H1 (cell line): ENCODE measurements around the gene KRTAP10-7. TPM values are rescaled to one million over a fixed set of nuclear protein-coding genes. Genes with fewer than 3 reads are reported as not detected.
"Not testable (repeated sequence)": the region's sequence is repeated elsewhere in the genome, so short reads cannot be mapped to it uniquely, and the experiment has no call there.

Experiments used
- CTCF ChIA-PET: fragments of 300-600 bp; sonication (Branson Sonifier 250); formaldehyde crosslinking; loops from one replicate; lab custom pipeline; 2021; ENCODE audit not compliant: partially characterized antibody; lab: Charles Lee
- POLR2A ChIA-PET: fragments of 300-600 bp; sonication (Branson Sonifier 250); formaldehyde crosslinking; loops from one replicate; lab custom pipeline; 2021; ENCODE audit warnings: inconsistent platforms; ENCODE audit not compliant: partially characterized antibody; lab: Charles Lee
- DNase-seq, 2 experiments: peaks; one replicate each; pipeline versions ENCODE4 v3.0.0 to v3.0.0-alpha.2; 2010 to 2022; ENCODE audit warnings: low spot score in 2 of 2, low read depth in 1 of 2, mixed read lengths in 1 of 2
- FAIRE-seq: peaks from 2 replicates; lab custom pipeline; 2011; peaks lifted over from hg19 to GRCh38; lab: Jason Lieb, UNC
- H2AFZ ChIP-seq: 2 replicates; pipeline ENCODE4 v1.8.1; 2012; ENCODE audit warnings: low read length, inconsistent platforms
- H2AK5ac ChIP-seq: 2 replicates; pipeline ENCODE4 v1.6.1; 2013; ENCODE audit warnings: low read depth, low read length
- H2BK120ac ChIP-seq: replicated peaks from 2 replicates; pipeline ENCODE3; 2013; ENCODE audit warnings: low read depth, low read length, inconsistent platforms
- H2BK12ac ChIP-seq: 2 replicates; pipeline ENCODE4 v1.6.1; 2013; ENCODE audit warnings: low read depth, low read length
- H2BK15ac ChIP-seq: 2 replicates; pipeline ENCODE4 v1.6.1; 2013; ENCODE audit warnings: low read length
- H2BK20ac ChIP-seq: 2 replicates; pipeline ENCODE4 v1.6.1; 2013; ENCODE audit warnings: low read length
- H2BK5ac ChIP-seq: 2 replicates; pipeline ENCODE4 v1.6.1; 2013; ENCODE audit warnings: low read depth, low read length
- H3K14ac ChIP-seq: 2 replicates; pipeline ENCODE4 v1.6.1; 2013; ENCODE audit warnings: inconsistent platforms; ENCODE audit not compliant: insufficient read length
- H3K18ac ChIP-seq: 2 replicates; pipeline ENCODE4 v1.6.1; 2013; ENCODE audit warnings: low read length; ENCODE audit errors: extremely low read depth
- H3K23ac ChIP-seq: 2 replicates; pipeline ENCODE4 v1.6.1; 2013; ENCODE audit warnings: inconsistent platforms; ENCODE audit not compliant: insufficient read length
- H3K23me2 ChIP-seq: 2 replicates; pipeline ENCODE4 v1.6.1; 2013; ENCODE audit warnings: low read depth, low read length
- H3K27ac ChIP-seq: 2 replicates; pipeline ENCODE4 v1.6.1; 2011; ENCODE audit warnings: low read depth, low read length, inconsistent platforms
- H3K27me3 ChIP-seq, 4 experiments: replicated peaks in 1 of 4; 1 replicate in 1 of 4; 2 replicates in 3 of 4; pipeline versions ENCODE4 v1.6.1 to v1.8.1; 2011 to 2013; ENCODE audit warnings: low read length in 3 of 4, mild to moderate bottlenecking in 3 of 4, inconsistent platforms in 2 of 4, mixed read lengths in 2 of 4, moderate library complexity in 1 of 4; ENCODE audit not compliant: control insufficient read depth in 3 of 4, insufficient read depth in 3 of 4; ENCODE audit errors: extremely low read depth in 1 of 4
- H3K36me3 ChIP-seq, 4 experiments: 2 replicates each; pipeline versions ENCODE4 v1.6.1 to v1.8.1; 2011 to 2013; ENCODE audit warnings: mild to moderate bottlenecking in 4 of 4, low read length in 3 of 4, moderate library complexity in 2 of 4, control low read depth in 1 of 4, inconsistent platforms in 1 of 4; ENCODE audit not compliant: insufficient read depth in 4 of 4, control insufficient read depth in 2 of 4
- H3K4ac ChIP-seq: replicated peaks from 2 replicates; pipeline ENCODE3; 2013; ENCODE audit warnings: low read length, low read depth, mixed read lengths, inconsistent platforms; ENCODE audit not compliant: insufficient read length
- H3K4me1 ChIP-seq, 4 experiments: replicated peaks in 1 of 4; 1 replicate in 1 of 4; 2 replicates in 3 of 4; pipeline versions ENCODE4 v1.6.1 to v1.8.1; 2011 to 2013; ENCODE audit warnings: low read length in 3 of 4, inconsistent platforms in 2 of 4, mixed read lengths in 1 of 4; ENCODE audit not compliant: insufficient read depth in 4 of 4, control insufficient read depth in 3 of 4
- H3K4me2 ChIP-seq, 2 experiments: 2 replicates each; pipeline versions ENCODE4 v1.6.1 to v1.8.1; 2011 to 2013; ENCODE audit warnings: low read depth in 2 of 2, low read length in 2 of 2, control low read depth in 1 of 2, inconsistent platforms in 1 of 2, mild to moderate bottlenecking in 1 of 2; ENCODE audit not compliant: insufficient read depth in 1 of 2
- H3K4me3 ChIP-seq, 4 experiments: fragments of 200-600, 300-600 bp in 1 of 4; sonication (generic), shearing (Covaris generic), sonication (Bioruptor Twin) in 1 of 4; 2 replicates each; pipeline versions ENCODE4 v1.5.1 to v1.8.1; 2011 to 2016; ENCODE audit warnings: low read length in 4 of 4, low read depth in 3 of 4, control low read depth in 2 of 4, inconsistent platforms in 2 of 4, mild to moderate bottlenecking in 2 of 4, mixed read lengths in 1 of 4, moderate library complexity in 1 of 4; ENCODE audit not compliant: insufficient read depth in 2 of 4; ENCODE audit errors: extremely low read depth in 1 of 4
- H3K56ac ChIP-seq: replicated peaks from 2 replicates; pipeline ENCODE3; 2013; ENCODE audit warnings: low read depth, mild to moderate bottlenecking, mixed read lengths, low read length, inconsistent platforms; ENCODE audit not compliant: insufficient read length
- H3K79me1 ChIP-seq: 2 replicates; pipeline ENCODE4 v1.6.1; 2013; ENCODE audit warnings: low read depth, low read length, control low read depth
- H3K79me2 ChIP-seq, 2 experiments: 2 replicates each; pipeline versions ENCODE4 v1.6.1 to v1.8.1; 2012 to 2013; ENCODE audit warnings: low read length in 2 of 2, mild to moderate bottlenecking in 2 of 2, inconsistent platforms in 1 of 2; ENCODE audit not compliant: insufficient read depth in 2 of 2, control insufficient read depth in 1 of 2
- H3K9ac ChIP-seq, 4 experiments: replicated peaks in 1 of 4; 1 replicate in 1 of 4; 2 replicates in 3 of 4; pipeline versions ENCODE4 v1.6.1 to v1.8.1; 2011 to 2013; ENCODE audit warnings: low read depth in 3 of 4, low read length in 3 of 4, control low read depth in 2 of 4, mild to moderate bottlenecking in 2 of 4, moderate library complexity in 2 of 4, inconsistent platforms in 1 of 4; ENCODE audit errors: extremely low read depth in 1 of 4
- H3K9me3 ChIP-seq, 2 experiments: 2 replicates each; pipeline versions ENCODE4 v1.6.1 to v1.8.1; 2012 to 2013; ENCODE audit warnings: mild to moderate bottlenecking in 2 of 2, moderate library complexity in 2 of 2, control low read depth in 1 of 2, inconsistent platforms in 1 of 2, low read depth in 1 of 2, low read length in 1 of 2, mixed read lengths in 1 of 2; ENCODE audit not compliant: insufficient read depth in 2 of 2
- H4K20me1 ChIP-seq, 2 experiments: replicated peaks in 1 of 2; 2 replicates each; pipeline versions ENCODE3 to v1.8.1; 2011 to 2013; ENCODE audit warnings: inconsistent platforms in 2 of 2, low read length in 2 of 2, mild to moderate bottlenecking in 1 of 2; ENCODE audit not compliant: insufficient read depth in 2 of 2, control insufficient read depth in 1 of 2
- H4K5ac ChIP-seq: 2 replicates; pipeline ENCODE4 v1.6.1; 2013; ENCODE audit warnings: low read length, low read depth, mixed read lengths, inconsistent platforms; ENCODE audit not compliant: insufficient read length
- H4K8ac ChIP-seq: 2 replicates; pipeline ENCODE4 v1.8.0; 2013; ENCODE audit warnings: mild to moderate bottlenecking, moderate library complexity, low read length, inconsistent platforms; ENCODE audit not compliant: insufficient read depth; ENCODE audit errors: extremely low read depth
- H4K91ac ChIP-seq: replicated peaks from 2 replicates; pipeline ENCODE3; 2013; ENCODE audit warnings: low read length, mixed read lengths, inconsistent platforms; ENCODE audit not compliant: insufficient read length
- WGBS, 2 experiments: shearing (Covaris generic) in 1 of 2; methylation state at CpG; one replicate each; pipeline versions ENCODE4 v1.1.6 to v1.1.7; 2013 to 2015; ENCODE audit warnings: low lambda C conversion rate in 2 of 2, mixed read lengths in 2 of 2, inconsistent platforms in 1 of 2, low coverage in 1 of 2, missing lambda C conversion rate in 1 of 2; ENCODE audit not compliant: insufficient replicate concordance in 2 of 2, insufficient coverage in 1 of 2, insufficient read length in 1 of 2; ENCODE audit errors: extremely low coverage in 1 of 2, missing lambda C conversion rate in 1 of 2; 5-methylcytosine and 5-hydroxymethylcytosine counted together
- polyA plus RNA-seq, 7 experiments: library from polyadenylated mRNA; depleted of rRNA in 3 of 7; stranded (reverse) in 5 of 7; unstranded in 2 of 7; fragments of >200 nt in 5 of 7; fragments of 200-250 nt in 2 of 7; gene quantifications; 1 replicate in 5 of 7; 2 replicates in 1 of 7; 4 replicates in 1 of 7; pipeline versions ENCODE4 v1.2.1 to v1.2.3, GENCODE V29; 2011 to 2013; ENCODE audit warnings: missing spikeins in 2 of 7, mixed read lengths in 2 of 7
- total RNA-seq: library from RNA; stranded (reverse); fragmentation: NEBNext Ultra II Directional; extraction: Animal tissue kit (Norgen Biotek cat#: 25700); gene quantifications from 2 replicates; pipeline ENCODE4 v1.2.1, GENCODE V29; 2021

Gene KRTAP10-7
- total and polyA plus RNA-seq, 2 of the 8 experiments (the other 6 are each of a cell fraction or from before 2014, with no cell fraction given), result not detected

DNA sequence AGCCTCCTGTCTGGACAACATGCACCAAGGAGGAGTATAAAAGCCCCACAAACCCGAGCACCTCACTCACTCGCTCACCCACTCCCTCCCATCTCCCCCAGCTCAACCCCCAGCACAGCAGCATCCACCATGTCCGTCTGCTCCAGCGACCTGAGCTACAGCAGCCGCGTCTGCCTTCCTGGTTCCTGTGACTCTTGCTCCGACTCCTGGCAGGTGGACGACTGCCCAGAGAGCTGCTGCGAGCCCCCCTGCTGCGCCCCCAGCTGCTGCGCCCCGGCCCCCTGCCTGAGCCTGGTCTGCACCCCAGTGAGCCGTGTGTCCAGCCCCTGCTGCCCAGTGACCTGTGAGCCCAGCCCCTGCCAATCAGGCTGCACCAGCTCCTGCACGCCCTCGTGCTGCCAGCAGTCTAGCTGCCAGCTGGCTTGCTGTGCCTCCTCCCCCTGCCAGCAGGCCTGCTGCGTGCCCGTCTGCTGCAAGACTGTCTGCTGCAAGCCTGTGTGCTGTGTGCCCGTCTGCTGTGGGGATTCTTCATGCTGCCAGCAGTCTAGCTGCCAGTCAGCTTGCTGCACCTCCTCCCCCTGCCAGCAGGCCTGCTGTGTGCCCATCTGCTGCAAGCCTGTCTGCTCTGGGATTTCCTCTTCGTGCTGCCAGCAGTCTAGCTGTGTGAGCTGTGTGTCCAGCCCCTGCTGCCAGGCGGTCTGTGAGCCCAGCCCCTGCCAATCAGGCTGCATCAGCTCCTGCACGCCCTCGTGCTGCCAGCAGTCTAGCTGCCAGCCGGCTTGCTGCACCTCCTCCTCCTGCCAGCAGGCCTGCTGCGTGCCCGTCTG is 26.6 kb upstream of the KRTAP10-7 start, which contains the start of gene KRTAP10-4:
TSS of gene KRTAP10-4 (plus strand) at position 100 of the 827 bp plus-strand sequence. CDS start at position 130, 30 bp downstream.
- not testable (repeated sequence) for H3K4me2 ChIP-seq

More for the DNA sequence above, 26.6 kb upstream of the KRTAP10-7 start, which contains the start of gene KRTAP10-4:
- not testable (repeated sequence) for H3K23me2 ChIP-seq, H3K79me1 ChIP-seq, H3K23ac ChIP-seq, H3K27ac ChIP-seq, H2AFZ ChIP-seq, H4K8ac ChIP-seq, H3K4me1 ChIP-seq, H3K18ac ChIP-seq, H3K36me3 ChIP-seq, H3K4ac ChIP-seq, H3K14ac ChIP-seq, H2BK120ac ChIP-seq, H4K20me1 ChIP-seq, H4K5ac ChIP-seq, H3K79me2 ChIP-seq, H2AK5ac ChIP-seq, FAIRE-seq, H2BK20ac ChIP-seq, H3K56ac ChIP-seq, H2BK5ac ChIP-seq, H3K9ac ChIP-seq, H3K27me3 ChIP-seq, H3K4me3 ChIP-seq, H4K91ac ChIP-seq
- WGBS, 2 experiments, result 87% methylated on average over 16 of the region's 25 CpGs; no CpG with 5 or more reads in 1 of the 2 experiments
- CTCF ChIA-PET, result interaction anchor here (0.7 to 1.7 kb wide), 5 partner anchors 21 to 220 kb away, joined by 3 to 5 read pairs (median 4); no protein-coding TSS in a partner anchor
- peaks cover 13% of the 10 kb centered on the region in 2 experiments; a peak in 3 of 4 replicates for H3K9me3 ChIP-seq
- POLR2A ChIA-PET, result interaction anchor here (0.9 kb wide), 1 partner anchor 121 kb away, joined by 4 read pairs; no protein-coding TSS in a partner anchor
- DNase-seq, result peak in 1 of 2 experiments; percentile 42
- H2BK15ac ChIP-seq, result 0 out of 2 replicates have a peak within 1 kb of the TSS, but pooled peaks have one; percentile 5
- H2BK12ac ChIP-seq, result 0 out of 2 replicates have a peak within 1 kb of the TSS, but pooled peaks have one; percentile 17
